NB4 (cell line): Measurements from ENCODE around the gene ESYT1.

Source experiments
- CTCF ChIP-seq: IDR thresholded peaks from one replicate; pipeline ENCODE4 v1.5.1; 2012; ENCODE audit warnings: low read depth, low read length
- MAX ChIP-seq: IDR thresholded peaks from 2 replicates; pipeline ENCODE4 v1.6.1; 2011; ENCODE audit warnings: low read depth, low read length
- MYC ChIP-seq: IDR thresholded peaks from 2 replicates; pipeline ENCODE4 v1.6.1; 2011; ENCODE audit warnings: low read depth, low read length
- POLR2A ChIP-seq: IDR thresholded peaks from 2 replicates; pipeline ENCODE4 v1.6.1; 2011; ENCODE audit warnings: mild to moderate bottlenecking; ENCODE audit not compliant: insufficient read length; ENCODE audit errors: extremely low read depth

GRCh38 chr12:56151672-56152131 lies 23.6 kb downstream of the ESYT1 start:
- TF ChIP-seq CTCF: peak; percentile 6
- TF ChIP-seq POLR2A: no peak
- no peak for TF ChIP-seq MAX
- TF ChIP-seq MYC: no peak
